H1 (cell line): ENCODE measurements around the gene IFNA2. TPM values are rescaled to one million over a fixed set of nuclear protein-coding genes. Genes with fewer than 3 reads are reported as not detected.

Source experiments
- CHD2 ChIP-seq: IDR thresholded peaks from 2 replicates; pipeline ENCODE4 v1.6.1; 2012; ENCODE audit warnings: low read length, improper control_type of control experiment
- EP300 ChIP-seq, 2 experiments: IDR thresholded peaks; 1 replicate in 1 of 2; 2 replicates in 1 of 2; pipeline ENCODE4 v1.6.1; 2011 to 2012; ENCODE audit warnings: low read depth in 2 of 2, low read length in 2 of 2, mild to moderate bottlenecking in 2 of 2, borderline replicate concordance in 1 of 2, inconsistent platforms in 1 of 2, moderate library complexity in 1 of 2
- EZH2 ChIP-seq: fragments of 200-600 bp; sonication (generic); IDR thresholded peaks from 2 replicates; pipeline ENCODE4 v1.7.1; 2012; ENCODE audit warnings: low read depth, mild to moderate bottlenecking, moderate library complexity, low read length, inconsistent platforms; ENCODE audit not compliant: severe bottlenecking
- GTF2F1 ChIP-seq: IDR thresholded peaks from 2 replicates; pipeline ENCODE4 v1.6.1; 2012; ENCODE audit warnings: low read depth, low read length, improper control_type of control experiment, borderline replicate concordance
- HDAC2 ChIP-seq, 2 experiments: fragments of 300-600 bp in 1 of 2; sonication (generic) in 1 of 2; IDR thresholded peaks; 2 replicates each; pipeline ENCODE4 v1.6.1; 2011 to 2012; ENCODE audit warnings: low read depth in 2 of 2, low read length in 2 of 2, mild to moderate bottlenecking in 2 of 2, moderate library complexity in 2 of 2, borderline replicate concordance in 1 of 2, inconsistent platforms in 1 of 2
- KDM4A ChIP-seq: IDR thresholded peaks from one replicate; pipeline ENCODE4 v1.7.1; 2012; ENCODE audit warnings: low read depth, mild to moderate bottlenecking, moderate library complexity, low read length, inconsistent platforms; ENCODE audit not compliant: severe bottlenecking
- MAFK ChIP-seq: IDR thresholded peaks from 2 replicates; pipeline ENCODE4 v1.6.1; 2012; ENCODE audit warnings: low read depth, mild to moderate bottlenecking, improper control_type of control experiment, low read length
- PHF8 ChIP-seq: fragments of 200-600 bp; sonication (generic); conservative IDR thresholded peaks from 2 replicates; pipeline ENCODE4 v1.7.1; 2012; ENCODE audit warnings: low read depth, mild to moderate bottlenecking, inconsistent platforms, low read length, moderate library complexity
- POLR2AphosphoS5 ChIP-seq: IDR thresholded peaks from 2 replicates; pipeline ENCODE4 v1.6.1; 2011; ENCODE audit warnings: low read depth, low read length
- POU5F1 ChIP-seq: IDR thresholded peaks from 2 replicates; pipeline ENCODE4 v1.6.1; 2011; ENCODE audit warnings: low read depth, mild to moderate bottlenecking, low read length, moderate library complexity
- RBBP5 ChIP-seq: IDR thresholded peaks from 2 replicates; pipeline ENCODE4 v1.7.1; 2012; ENCODE audit warnings: low read depth, mild to moderate bottlenecking, inconsistent platforms, low read length, moderate library complexity, borderline replicate concordance
- RNF2 ChIP-seq: fragments of 200-900, 300-1000 bp; sonication (generic); IDR thresholded peaks from 2 replicates; pipeline ENCODE4 v1.7.1; 2016; ENCODE audit warnings: borderline replicate concordance, low read depth, mild to moderate bottlenecking, antibody characterized with exemption, low read length; ENCODE audit not compliant: poor library complexity, severe bottlenecking; ENCODE audit errors: missing control alignments
- RXRA ChIP-seq: IDR thresholded peaks from 2 replicates; pipeline ENCODE4 v1.6.1; 2011; ENCODE audit warnings: low read depth, mild to moderate bottlenecking, low read length, moderate library complexity; ENCODE audit not compliant: insufficient read depth
- SAP30 ChIP-seq: fragments of 300-600 bp; sonication (generic); IDR thresholded peaks from 2 replicates; pipeline ENCODE4 v1.7.1; 2012; ENCODE audit warnings: low read length, moderate library complexity, mild to moderate bottlenecking, inconsistent platforms; ENCODE audit not compliant: insufficient read depth, insufficient replicate concordance
- SIN3A ChIP-seq, 2 experiments: IDR thresholded peaks in 1 of 2; conservative IDR thresholded peaks in 1 of 2; 2 replicates each; pipeline ENCODE4 v1.6.1; 2011 to 2012; ENCODE audit warnings: low read length in 2 of 2, improper control_type of control experiment in 1 of 2, low read depth in 1 of 2, mild to moderate bottlenecking in 1 of 2
- SIRT6 ChIP-seq: IDR thresholded peaks from one replicate; pipeline ENCODE4 v1.7.1; 2012; ENCODE audit warnings: low read length, inconsistent platforms
- TAF1 ChIP-seq: IDR thresholded peaks from 2 replicates; pipeline ENCODE4 v1.6.1; 2011; ENCODE audit warnings: mild to moderate bottlenecking, low read depth, low read length
- TAF7 ChIP-seq: optimal IDR thresholded peaks from 2 replicates; pipeline ENCODE3; 2011; ENCODE audit warnings: low read depth, mild to moderate bottlenecking, inconsistent platforms, low read length, moderate library complexity, borderline replicate concordance
- TCF12 ChIP-seq: IDR thresholded peaks from 2 replicates; pipeline ENCODE4 v1.6.1; 2011; ENCODE audit warnings: low read depth, mild to moderate bottlenecking, low read length
- YY1 ChIP-seq: IDR thresholded peaks from 2 replicates; pipeline ENCODE4 v1.6.1; 2011; ENCODE audit warnings: low read depth, mild to moderate bottlenecking, low read length
- polyA plus RNA-seq, 7 experiments: library from polyadenylated mRNA; depleted of rRNA in 3 of 7; stranded (reverse) in 5 of 7; unstranded in 2 of 7; fragments of >200 nt in 5 of 7; fragments of 200-250 nt in 2 of 7; gene quantifications; 1 replicate in 5 of 7; 2 replicates in 1 of 7; 4 replicates in 1 of 7; pipeline versions ENCODE4 v1.2.1 to v1.2.3, GENCODE V29; 2011 to 2013; ENCODE audit warnings: missing spikeins in 2 of 7, mixed read lengths in 2 of 7
- total RNA-seq: library from RNA; stranded (reverse); fragmentation: NEBNext Ultra II Directional; extraction: Animal tissue kit (Norgen Biotek cat#: 25700); gene quantifications from 2 replicates; pipeline ENCODE4 v1.2.1, GENCODE V29; 2021
- TF ChIP-seq, protein P1 (sequence below): IDR thresholded peaks from 2 replicates; pipeline ENCODE4 v1.6.1; 2012; ENCODE audit warnings: inconsistent platforms

Gene IFNA2
- total and polyA plus RNA-seq, 2 of the 8 experiments (the other 6 are each of a cell fraction or from before 2014, with no cell fraction given), result not detected

DNA sequence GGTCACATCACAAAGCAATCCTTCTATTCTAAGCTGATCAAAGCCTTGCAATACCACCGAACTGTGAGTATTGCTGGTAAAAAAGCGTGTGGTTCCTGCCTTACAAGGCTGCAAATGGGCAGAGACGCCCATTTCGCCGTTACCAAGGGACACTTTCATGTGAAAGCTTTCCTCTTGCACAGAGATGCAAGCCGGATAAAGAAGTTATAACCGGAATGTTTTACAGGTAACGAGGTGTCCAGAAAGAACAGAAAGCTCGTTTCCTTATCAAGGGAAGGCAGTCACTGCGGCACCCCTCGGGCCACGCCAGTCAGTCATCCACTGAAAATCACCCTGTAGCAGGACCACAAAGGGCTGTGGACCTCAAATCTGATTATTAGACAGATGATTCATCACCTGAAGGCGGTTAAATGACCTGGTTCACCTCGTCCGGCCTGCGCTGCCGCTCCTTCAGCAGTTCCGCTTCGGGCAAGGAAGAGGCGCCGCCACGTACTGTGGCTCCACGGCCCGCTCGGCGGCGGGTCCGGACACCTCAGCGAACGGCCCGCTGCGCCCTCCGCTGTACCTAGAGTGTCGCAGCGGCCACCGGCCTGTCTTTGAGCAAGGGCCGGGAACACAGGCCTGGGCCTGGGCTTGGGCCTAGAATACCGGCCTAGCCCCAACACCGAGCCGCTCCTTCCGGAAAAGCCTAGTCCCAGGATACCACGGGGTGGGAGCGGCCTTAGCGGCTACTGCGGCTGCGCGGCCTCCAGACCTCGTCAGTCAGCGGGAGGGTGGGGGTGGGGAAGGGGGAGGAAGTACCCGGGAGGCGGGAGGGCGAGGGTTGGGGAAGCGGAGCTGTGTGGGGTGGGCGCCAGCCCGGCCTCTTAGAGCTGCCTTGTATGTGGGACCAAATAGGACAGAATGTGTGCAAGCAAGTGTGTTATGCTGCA lies 50.2 kb downstream of the IFNA2 start, which contains the start of gene KLHL9 (continued):
- TF ChIP-seq SAP30, result peak; percentile 43
- TF ChIP-seq TCF12, result no peak
- no peak for TF ChIP-seq EP300 (IDR thresholded peaks at IDR 0.05; ENCODE audit: borderline replicate concordance in 1 of 2, low read depth in 2 of 2, low read length in 2 of 2)
- TF ChIP-seq PHF8, result peak; percentile 88
- no peak for TF ChIP-seq POU5F1
- no peak for TF ChIP-seq HDAC2 (IDR thresholded peaks at IDR 0.05; ENCODE audit: borderline replicate concordance in 1 of 2, low read depth in 2 of 2, low read length in 2 of 2)
- TF ChIP-seq SIN3A (conservative IDR thresholded peaks at IDR 0.05 in 1 of 2, IDR thresholded peaks at IDR 0.05 in 1 of 2; ENCODE audit: low read depth in 1 of 2, low read length in 2 of 2), result 0 out of 4 replicates have a peak, but pooled peaks of 1 of the 2 experiments have one; percentile 24
- TF ChIP-seq, protein P1, sequence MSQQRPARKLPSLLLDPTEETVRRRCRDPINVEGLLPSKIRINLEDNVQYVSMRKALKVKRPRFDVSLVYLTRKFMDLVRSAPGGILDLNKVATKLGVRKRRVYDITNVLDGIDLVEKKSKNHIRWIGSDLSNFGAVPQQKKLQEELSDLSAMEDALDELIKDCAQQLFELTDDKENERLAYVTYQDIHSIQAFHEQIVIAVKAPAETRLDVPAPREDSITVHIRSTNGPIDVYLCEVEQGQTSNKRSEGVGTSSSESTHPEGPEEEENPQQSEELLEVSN, result 0 out of 2 replicates have a peak, but pooled peaks have one; percentile 32
- no peak for TF ChIP-seq RNF2
- no peak for TF ChIP-seq RXRA
- no peak; the same call in 1 of the 2 replicates for TF ChIP-seq YY1
- no peak for TF ChIP-seq SIRT6
- TF ChIP-seq GTF2F1, result no peak
- peak; percentile 54 for TF ChIP-seq KDM4A
- TF ChIP-seq MAFK, result no peak
- TF ChIP-seq CHD2, result no peak
- TF ChIP-seq POLR2AphosphoS5, result peak; percentile 39; the same call in 1 of the 2 replicates
- TF ChIP-seq TAF1, result peak; percentile 82
- no peak for TF ChIP-seq TAF7
- no peak for TF ChIP-seq EZH2
- TF ChIP-seq RBBP5, result peak; percentile 98
